Measurements from ENCODE around the gene GRIN3A. TPM values are rescaled to one million over a fixed set of nuclear protein-coding genes. Genes with fewer than 3 reads are reported as not detected.

GRIN3A gene
- total RNA-seq, 2 donors from 2014 or later, result 0.80 to 1.5 TPM

DNA sequence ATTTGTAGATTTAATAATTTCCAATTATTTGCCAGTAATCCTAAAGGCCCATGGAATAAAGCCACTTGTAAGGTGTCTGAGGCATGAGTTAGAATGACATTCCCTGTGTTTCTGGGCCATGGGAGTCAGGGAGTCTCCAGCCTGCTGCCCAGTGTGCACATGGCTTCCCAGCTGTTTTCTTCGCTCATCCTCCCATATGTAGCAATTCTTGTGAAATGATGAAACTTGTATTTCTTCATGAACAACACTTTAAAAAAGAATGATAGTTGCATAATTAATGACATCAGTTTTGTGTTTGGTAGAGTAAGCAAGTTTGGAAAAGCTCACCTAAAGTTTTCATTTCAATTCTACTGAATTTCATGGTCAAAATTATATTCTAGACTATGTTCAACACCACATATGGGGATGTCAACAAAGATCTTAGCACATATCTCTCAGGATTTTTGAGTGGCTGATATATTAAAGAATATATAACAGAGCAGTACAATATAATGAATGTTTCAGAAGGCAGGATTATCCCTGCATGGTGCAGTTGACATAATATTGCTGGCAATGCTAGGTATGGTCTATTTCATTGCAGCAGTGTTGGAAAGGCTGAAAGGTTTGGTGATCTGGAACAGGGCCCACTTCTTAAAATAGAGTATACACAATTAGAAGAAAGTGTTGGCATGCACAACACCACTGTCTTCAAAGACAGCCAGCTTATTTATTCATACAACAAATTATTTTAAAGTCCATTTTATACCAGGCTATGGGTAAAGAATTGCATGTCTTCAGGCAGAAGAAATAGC is 44.7 kb downstream of the GRIN3A start:
- 41% methylated on average over 1 of the region's 1 CpG for WGBS
- no peak for DNase-seq (ENCODE audit: low spot score)
- Histone ChIP-seq H3K9me3 (no peaks in the 10 kb centered on the region), H3K4me1 (replicated peaks) (no peaks in the 10 kb centered on the region), H3K36me3 (no peaks in the 10 kb centered on the region), H3K27ac (no peak overlapping the region), H3K27me3 (replicated peaks; ENCODE audit: insufficient read depth) (no peaks in the 10 kb centered on the region), H3K4me3 (no peak overlapping the region)
- TF ChIP-seq, protein P1, sequence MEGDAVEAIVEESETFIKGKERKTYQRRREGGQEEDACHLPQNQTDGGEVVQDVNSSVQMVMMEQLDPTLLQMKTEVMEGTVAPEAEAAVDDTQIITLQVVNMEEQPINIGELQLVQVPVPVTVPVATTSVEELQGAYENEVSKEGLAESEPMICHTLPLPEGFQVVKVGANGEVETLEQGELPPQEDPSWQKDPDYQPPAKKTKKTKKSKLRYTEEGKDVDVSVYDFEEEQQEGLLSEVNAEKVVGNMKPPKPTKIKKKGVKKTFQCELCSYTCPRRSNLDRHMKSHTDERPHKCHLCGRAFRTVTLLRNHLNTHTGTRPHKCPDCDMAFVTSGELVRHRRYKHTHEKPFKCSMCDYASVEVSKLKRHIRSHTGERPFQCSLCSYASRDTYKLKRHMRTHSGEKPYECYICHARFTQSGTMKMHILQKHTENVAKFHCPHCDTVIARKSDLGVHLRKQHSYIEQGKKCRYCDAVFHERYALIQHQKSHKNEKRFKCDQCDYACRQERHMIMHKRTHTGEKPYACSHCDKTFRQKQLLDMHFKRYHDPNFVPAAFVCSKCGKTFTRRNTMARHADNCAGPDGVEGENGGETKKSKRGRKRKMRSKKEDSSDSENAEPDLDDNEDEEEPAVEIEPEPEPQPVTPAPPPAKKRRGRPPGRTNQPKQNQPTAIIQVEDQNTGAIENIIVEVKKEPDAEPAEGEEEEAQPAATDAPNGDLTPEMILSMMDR (IDR thresholded peaks at IDR 0.05), result no peak
- no peak for TF ChIP-seq POLR2A (IDR thresholded peaks at IDR 0.05)
- TF ChIP-seq POLR2AphosphoS5 (IDR thresholded peaks at IDR 0.05), result no peak
- intact Hi-C loops (cut with DNase I), result no loop called here

DNA sequence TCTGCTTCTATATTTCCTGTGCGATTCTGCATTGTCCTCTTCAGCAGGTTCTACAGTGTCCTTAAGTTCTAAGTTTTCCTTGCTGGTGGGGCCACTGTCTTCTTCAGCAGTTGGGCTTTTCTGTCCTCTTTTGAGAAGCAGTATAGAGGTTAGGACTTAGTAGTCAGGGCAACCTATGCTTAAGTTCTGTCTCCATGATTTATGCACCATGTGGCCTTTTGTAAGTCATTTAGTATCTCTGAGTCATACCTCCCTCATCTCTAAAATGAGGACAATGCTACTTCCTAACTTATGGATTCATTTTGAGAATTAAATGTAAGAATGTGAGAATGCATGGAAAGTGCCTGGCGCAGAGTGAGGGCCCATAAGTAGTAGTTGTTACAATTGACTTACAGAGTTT is 46.8 kb downstream of the GRIN3A start:
- no peaks in the 10 kb centered on the region for H3K4me1 ChIP-seq (replicated peaks)
- no peak for DNase-seq (ENCODE audit: low spot score)
- TF ChIP-seq POLR2A (IDR thresholded peaks at IDR 0.05) (no peak), POLR2AphosphoS5 (IDR thresholded peaks at IDR 0.05) (no peak)
- TF ChIP-seq, protein P1 (IDR thresholded peaks at IDR 0.05), result no peak
- H3K27me3 ChIP-seq (replicated peaks; ENCODE audit: insufficient read depth), result no peaks in the 10 kb centered on the region
- H3K36me3 ChIP-seq, result no peaks in the 10 kb centered on the region
- intact Hi-C loops (cut with DNase I), result no loop called here
- H3K27ac ChIP-seq, result no peak overlapping the region
- 98% methylated on average over 2 of the region's 2 CpGs for WGBS
- H3K9me3 ChIP-seq, result no peaks in the 10 kb centered on the region
- H3K4me3 ChIP-seq, result no peak overlapping the region

DNA sequence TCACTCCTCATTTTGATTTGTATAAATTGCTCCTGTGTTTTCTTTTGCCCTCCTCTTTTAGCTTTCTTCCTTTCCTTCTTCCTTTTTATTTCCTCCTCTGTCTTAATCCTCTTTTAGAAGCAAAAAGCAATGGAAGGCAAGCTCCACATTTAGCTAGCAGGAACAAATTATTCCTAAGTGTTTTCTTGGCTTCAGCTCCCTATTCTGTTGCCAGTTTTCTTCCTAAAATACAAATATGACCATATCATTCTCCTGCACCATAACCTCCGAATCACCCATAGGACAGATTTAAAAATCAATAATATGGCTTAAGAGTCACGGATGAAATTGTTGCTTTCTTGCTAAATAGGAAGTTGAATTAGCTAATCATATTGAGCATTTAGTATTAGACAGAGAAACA is 49.4 kb downstream of the GRIN3A start:
- 28% methylated on average over 2 of the region's 2 CpGs for WGBS
- no peaks in the 10 kb centered on the region for H3K27me3 ChIP-seq (replicated peaks; ENCODE audit: insufficient read depth)
- no peak overlapping the region for H3K27ac ChIP-seq
- H3K36me3 ChIP-seq, result no peaks in the 10 kb centered on the region
- TF ChIP-seq POLR2AphosphoS5 (IDR thresholded peaks at IDR 0.05) (no peak), POLR2A (IDR thresholded peaks at IDR 0.05) (no peak)
- TF ChIP-seq, protein P1 (IDR thresholded peaks at IDR 0.05), result no peak
- H3K4me3 ChIP-seq, result no peak overlapping the region
- H3K4me1 ChIP-seq (replicated peaks), result no peaks in the 10 kb centered on the region
- no peaks in the 10 kb centered on the region for H3K9me3 ChIP-seq
- no peak for DNase-seq (ENCODE audit: low spot score)
- intact Hi-C loops (cut with DNase I), result no loop called here

DNA sequence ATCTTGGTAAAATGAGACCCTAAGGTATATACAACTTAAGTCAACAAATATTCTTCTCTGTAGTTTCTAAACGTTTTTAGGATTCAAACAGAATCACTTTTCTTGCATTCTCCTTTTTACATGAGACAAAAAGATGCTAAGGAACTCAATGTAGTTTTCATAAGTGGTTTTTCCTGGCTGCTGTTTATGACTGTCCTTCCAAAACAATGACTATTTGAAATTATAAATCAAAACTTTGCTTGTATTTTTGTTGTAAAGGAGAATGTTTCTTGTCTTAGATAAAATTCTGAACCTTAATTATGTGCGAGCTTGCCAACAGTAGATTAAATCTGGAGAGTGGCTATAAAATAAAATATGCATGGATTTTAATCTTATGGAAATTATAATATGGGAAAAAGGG is 53.8 kb downstream of the GRIN3A start:
- TF ChIP-seq, protein P1 (IDR thresholded peaks at IDR 0.05), result no peak
- TF ChIP-seq POLR2AphosphoS5 (IDR thresholded peaks at IDR 0.05), result no peak
- DNase-seq (ENCODE audit: low spot score), result no peak
- intact Hi-C loops (cut with DNase I), result no loop called here
- Histone ChIP-seq H3K27me3 (replicated peaks; ENCODE audit: insufficient read depth) (no peaks in the 10 kb centered on the region), H3K27ac (no peak overlapping the region), H3K36me3 (no peaks in the 10 kb centered on the region), H3K9me3 (no peaks in the 10 kb centered on the region), H3K4me3 (no peak overlapping the region), H3K4me1 (replicated peaks) (no peaks in the 10 kb centered on the region)
- 39% methylated on average over 2 of the region's 2 CpGs for WGBS

GRCh38 chr9:101683236-101683635 is 55.2 kb downstream of the GRIN3A start:
- no peak for TF ChIP-seq POLR2A (IDR thresholded peaks at IDR 0.05)
- TF ChIP-seq, protein P1 (IDR thresholded peaks at IDR 0.05), result no peak
- no peak for TF ChIP-seq POLR2AphosphoS5 (IDR thresholded peaks at IDR 0.05)
- DNase-seq (ENCODE audit: low spot score), result no peak
- WGBS, result 79% methylated on average over 2 of the region's 2 CpGs

More at GRCh38 chr9:101683236-101683635, 55.2 kb downstream of the GRIN3A start:
- Histone ChIP-seq H3K4me3 (no peak overlapping the region), H3K9me3 (no peaks in the 10 kb centered on the region), H3K27ac (no peak overlapping the region), H3K4me1 (replicated peaks) (no peaks in the 10 kb centered on the region), H3K36me3 (no peaks in the 10 kb centered on the region), H3K27me3 (replicated peaks; ENCODE audit: insufficient read depth) (no peaks in the 10 kb centered on the region)
- intact Hi-C loops (cut with DNase I), result no loop called here
